ENCODE measurements around the gene SPATA6.

SPATA6 gene

DNA sequence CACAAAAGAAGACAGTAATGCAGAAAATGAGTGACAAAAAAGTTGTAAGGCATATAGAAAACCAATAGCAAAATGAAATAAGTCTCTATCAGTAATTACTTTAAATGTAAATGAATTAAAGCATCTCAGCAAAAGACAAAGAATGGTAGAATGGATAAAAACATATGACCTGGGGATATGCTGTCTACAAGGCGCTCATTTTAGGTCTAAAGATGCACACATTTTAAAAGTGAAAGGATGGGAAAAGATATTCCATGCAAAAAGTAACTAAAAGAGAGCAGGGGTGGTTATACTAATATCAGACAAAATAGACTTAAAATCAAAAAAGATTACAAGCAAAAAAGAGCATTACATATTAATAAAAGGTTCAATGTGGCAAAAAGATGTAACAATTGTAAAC, 41.2 kb downstream of the SPATA6 start:
- peaks cover 10% of the 10 kb centered on the region for H3K36me3 Mint-ChIP-seq
- no peak overlapping the region for H3K4me3 Mint-ChIP-seq
- no peaks in the 10 kb centered on the region for H3K4me1 Mint-ChIP-seq
- H3K27me3 Mint-ChIP-seq: no peaks in the 10 kb centered on the region
- no peak overlapping the region for H3K27ac Mint-ChIP-seq
- no peak for ATAC-seq
- H3K9me3 Mint-ChIP-seq: peaks cover 9% of the 10 kb centered on the region

DNA sequence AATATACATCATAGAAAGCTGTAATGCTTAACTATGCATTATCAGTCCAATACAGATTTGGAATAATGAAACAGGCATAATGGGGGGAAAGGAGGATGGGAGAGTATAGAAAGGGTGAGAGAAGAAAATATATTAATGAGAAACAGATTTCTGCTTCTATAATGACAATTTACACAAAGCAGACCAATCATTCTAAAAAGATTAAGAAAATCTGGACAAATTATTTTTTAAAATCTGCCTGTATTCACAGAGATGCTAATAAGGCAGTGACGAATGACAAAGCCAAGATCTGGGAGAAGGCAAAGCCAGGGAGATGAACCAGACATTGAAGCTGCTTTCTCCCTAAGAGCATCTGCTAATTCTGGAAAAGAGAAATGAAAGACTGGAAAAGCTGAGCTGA, 50.0 kb downstream of the SPATA6 start:
- H3K4me3 Mint-ChIP-seq: no peak overlapping the region
- no peak overlapping the region for H3K27ac Mint-ChIP-seq
- ATAC-seq: no peak
- no peaks in the 10 kb centered on the region for H3K27me3 Mint-ChIP-seq
- H3K4me1 Mint-ChIP-seq: no peaks in the 10 kb centered on the region
- no peaks in the 10 kb centered on the region for H3K9me3 Mint-ChIP-seq
- no peaks in the 10 kb centered on the region for H3K36me3 Mint-ChIP-seq

DNA sequence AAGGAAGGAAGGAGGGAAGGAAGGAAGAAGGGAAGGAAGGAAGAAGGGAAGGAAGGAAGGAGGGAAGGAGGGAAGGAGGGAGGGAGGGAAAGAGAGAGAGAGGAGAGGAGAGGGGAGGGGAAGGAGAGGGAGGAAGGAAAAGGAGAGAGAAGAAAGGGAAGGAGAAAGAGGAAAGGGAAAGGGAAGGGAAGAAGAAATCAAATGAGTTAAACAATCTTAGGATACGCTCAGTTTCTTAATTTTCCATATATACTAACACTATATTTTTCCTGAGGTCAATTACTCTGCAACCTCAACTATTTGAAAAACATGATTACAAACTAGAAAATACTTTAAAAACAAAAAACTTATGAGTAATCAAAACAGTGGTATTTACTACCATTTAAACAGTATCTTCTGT, 53.3 kb downstream of the SPATA6 start:
- Mint-ChIP-seq H3K4me1 (no peaks in the 10 kb centered on the region), H3K9me3 (no peaks in the 10 kb centered on the region), H3K27me3 (peaks cover 20% of the 10 kb centered on the region), H3K36me3 (no peaks in the 10 kb centered on the region), H3K27ac (no peak overlapping the region), H3K4me3 (no peak overlapping the region)
- ATAC-seq: no peak

GRCh38 chr1:48415050-48415449, 57.0 kb downstream of the SPATA6 start:
- Mint-ChIP-seq H3K4me3 (no peak overlapping the region), H3K27ac (no peak overlapping the region), H3K27me3 (peaks cover 20% of the 10 kb centered on the region), H3K4me1 (no peaks in the 10 kb centered on the region), H3K36me3 (peaks cover 11% of the 10 kb centered on the region), H3K9me3 (no peaks in the 10 kb centered on the region)
- ATAC-seq: no peak

GRCh38 chr1:48414264-48414663, 57.7 kb downstream of the SPATA6 start:
- Mint-ChIP-seq H3K36me3 (peaks cover 14% of the 10 kb centered on the region), H3K9me3 (no peaks in the 10 kb centered on the region), H3K4me1 (no peaks in the 10 kb centered on the region), H3K27me3 (peaks cover 20% of the 10 kb centered on the region), H3K4me3 (no peak overlapping the region), H3K27ac (no peak overlapping the region)
- no peak for ATAC-seq

- H3K27ac Mint-ChIP-seq: no peak overlapping the region
- no peaks in the 10 kb centered on the region for H3K27me3 Mint-ChIP-seq
- H3K9me3 Mint-ChIP-seq: no peaks in the 10 kb centered on the region
- ATAC-seq: no peak
- H3K36me3 Mint-ChIP-seq: peaks cover 11% of the 10 kb centered on the region
- H3K4me3 Mint-ChIP-seq: no peak overlapping the region
- H3K4me1 Mint-ChIP-seq: no peaks in the 10 kb centered on the region
These were observed 66.1 kb downstream of the SPATA6 start for GRCh38 chr1:48405940-48406339.

DNA sequence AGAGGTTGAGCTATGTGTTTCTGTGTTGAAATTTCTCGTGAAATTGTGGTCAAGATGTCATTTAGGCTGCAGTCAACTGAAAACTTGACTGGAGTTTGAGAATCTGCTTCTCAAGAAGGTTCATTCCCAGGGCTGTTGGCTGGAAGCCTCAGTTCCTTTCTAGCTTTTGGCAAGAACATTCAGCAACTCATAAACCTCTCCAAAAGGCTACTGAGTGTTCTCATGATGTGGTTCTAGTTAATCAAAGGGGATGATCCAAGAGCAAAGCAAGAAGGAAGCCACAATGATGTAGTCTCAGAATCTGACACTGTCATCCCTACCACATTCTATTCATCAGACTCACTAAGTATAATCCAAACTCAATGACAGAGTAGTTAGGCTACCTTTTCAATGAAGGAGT, 66.6 kb downstream of the SPATA6 start:
- no peak overlapping the region for H3K4me3 Mint-ChIP-seq
- H3K27me3 Mint-ChIP-seq: no peaks in the 10 kb centered on the region
- no peak overlapping the region for H3K27ac Mint-ChIP-seq

DNA sequence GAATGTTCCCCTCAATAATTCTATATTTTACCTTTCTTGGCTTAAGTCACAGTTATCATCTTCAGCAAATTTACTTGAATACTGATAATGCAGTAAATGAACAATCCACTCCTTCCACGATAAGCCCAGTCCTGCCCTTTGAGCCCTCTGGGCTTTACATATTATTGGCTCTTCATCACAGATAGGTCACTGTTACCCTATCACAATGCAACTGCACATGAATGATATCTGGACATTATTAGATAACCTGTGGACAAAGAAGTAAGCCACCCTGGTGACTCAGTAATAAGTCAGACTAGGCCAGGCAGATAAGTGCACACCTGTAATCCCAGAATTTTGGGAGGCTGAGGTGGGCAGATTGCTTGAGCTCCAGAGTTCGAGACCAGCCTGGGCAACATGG, 69.4 kb downstream of the SPATA6 start:
- no peak overlapping the region for H3K4me3 Mint-ChIP-seq
- H3K27ac Mint-ChIP-seq: no peak overlapping the region
- ATAC-seq: no peak
- no peaks in the 10 kb centered on the region for H3K36me3 Mint-ChIP-seq
- no peaks in the 10 kb centered on the region for H3K4me1 Mint-ChIP-seq
- H3K27me3 Mint-ChIP-seq: no peaks in the 10 kb centered on the region
- no peaks in the 10 kb centered on the region for H3K9me3 Mint-ChIP-seq

More for the DNA sequence above, 66.6 kb downstream of the SPATA6 start:
- no peaks in the 10 kb centered on the region for H3K9me3 Mint-ChIP-seq
- peaks cover 6% of the 10 kb centered on the region for H3K36me3 Mint-ChIP-seq
- H3K4me1 Mint-ChIP-seq: no peaks in the 10 kb centered on the region
- ATAC-seq: no peak

GRCh38 chr1:48396208-48396607, 75.8 kb downstream of the SPATA6 start:
- no peak for ATAC-seq
- peaks cover 2% of the 10 kb centered on the region for H3K9me3 Mint-ChIP-seq
- no peak overlapping the region for H3K4me3 Mint-ChIP-seq

DNA sequence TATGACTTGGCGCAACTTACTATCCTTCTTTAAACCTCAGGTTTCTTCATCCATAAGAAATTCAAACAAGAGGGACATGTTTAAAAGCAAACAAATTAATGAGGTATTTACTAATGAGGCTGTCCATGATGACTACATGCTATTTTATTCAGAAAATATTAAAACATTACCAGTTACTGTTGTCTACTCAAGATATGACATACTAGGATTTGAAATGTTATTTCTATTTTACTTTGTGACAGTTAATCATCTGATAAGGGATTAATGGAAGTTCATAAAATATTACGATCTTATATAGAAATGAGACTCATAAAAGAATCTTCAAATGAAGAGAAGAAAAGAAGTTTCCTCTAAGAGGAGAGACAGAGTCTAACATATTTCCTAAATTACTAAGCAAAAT, 80.1 kb downstream of the SPATA6 start:
- no peak overlapping the region for H3K4me3 Mint-ChIP-seq
- H3K36me3 Mint-ChIP-seq: peaks cover 11% of the 10 kb centered on the region
- ATAC-seq: no peak
- H3K4me1 Mint-ChIP-seq: no peaks in the 10 kb centered on the region
- H3K27me3 Mint-ChIP-seq: no peaks in the 10 kb centered on the region
- no peak overlapping the region for H3K27ac Mint-ChIP-seq
- peaks cover 8% of the 10 kb centered on the region for H3K9me3 Mint-ChIP-seq

More at GRCh38 chr1:48396208-48396607, 75.8 kb downstream of the SPATA6 start:
- no peaks in the 10 kb centered on the region for H3K4me1 Mint-ChIP-seq
- H3K27me3 Mint-ChIP-seq: no peaks in the 10 kb centered on the region
- peaks cover 6% of the 10 kb centered on the region for H3K36me3 Mint-ChIP-seq
- H3K27ac Mint-ChIP-seq: no peak overlapping the region

DNA sequence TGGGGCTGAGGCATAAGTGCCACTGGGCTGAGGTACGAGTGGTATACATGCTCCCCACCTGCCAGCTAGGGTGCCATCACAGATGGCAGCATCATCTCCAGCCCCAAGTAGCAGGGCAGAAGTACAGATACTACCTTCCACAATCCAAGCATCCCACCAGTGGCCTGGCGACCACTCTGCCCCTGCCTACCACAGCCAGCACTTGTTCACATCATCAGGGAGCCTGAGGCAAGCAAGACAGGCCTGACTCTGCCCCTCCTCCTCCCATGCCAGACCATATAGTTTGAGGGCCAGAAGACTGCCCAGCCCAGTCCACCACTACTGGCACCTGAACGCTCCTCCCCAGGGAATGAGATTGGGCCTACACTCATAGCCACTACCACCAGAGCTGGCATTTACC, 84.6 kb downstream of the SPATA6 start:
- no peak overlapping the region for H3K27ac Mint-ChIP-seq
- no peak overlapping the region for H3K4me3 Mint-ChIP-seq

GRCh38 chr1:48374785-48375184, 97.2 kb downstream of the SPATA6 start:
- Mint-ChIP-seq H3K4me3 (no peak overlapping the region), H3K27ac (no peak overlapping the region), H3K36me3 (peaks cover 26% of the 10 kb centered on the region), H3K9me3 (peaks cover 32% of the 10 kb centered on the region), H3K27me3 (no peaks in the 10 kb centered on the region), H3K4me1 (no peaks in the 10 kb centered on the region)
- ATAC-seq: no peak

More for the DNA sequence above, 84.6 kb downstream of the SPATA6 start:
- H3K27me3 Mint-ChIP-seq: no peaks in the 10 kb centered on the region
- peaks cover 5% of the 10 kb centered on the region for H3K9me3 Mint-ChIP-seq
- ATAC-seq: no peak
- H3K4me1 Mint-ChIP-seq: no peaks in the 10 kb centered on the region
- peaks cover 5% of the 10 kb centered on the region for H3K36me3 Mint-ChIP-seq

GRCh38 chr1:48371598-48371997, 100.4 kb downstream of the SPATA6 start:
- no peak for ATAC-seq
- no peak overlapping the region for H3K4me3 Mint-ChIP-seq
- no peak overlapping the region for H3K27ac Mint-ChIP-seq
- H3K36me3 Mint-ChIP-seq: peaks cover 10% of the 10 kb centered on the region
- H3K4me1 Mint-ChIP-seq: no peaks in the 10 kb centered on the region
- H3K9me3 Mint-ChIP-seq: peaks cover 18% of the 10 kb centered on the region
- H3K27me3 Mint-ChIP-seq: no peaks in the 10 kb centered on the region

- no peaks in the 10 kb centered on the region for H3K27me3 Mint-ChIP-seq
- no peak overlapping the region for H3K27ac Mint-ChIP-seq
- H3K36me3 Mint-ChIP-seq: no peaks in the 10 kb centered on the region
- no peak for ATAC-seq
- H3K4me1 Mint-ChIP-seq: no peaks in the 10 kb centered on the region
- H3K4me3 Mint-ChIP-seq: no peak overlapping the region
- peaks cover 3% of the 10 kb centered on the region for H3K9me3 Mint-ChIP-seq
These were observed 109.1 kb downstream of the SPATA6 start for GRCh38 chr1:48362901-48363300.

DNA sequence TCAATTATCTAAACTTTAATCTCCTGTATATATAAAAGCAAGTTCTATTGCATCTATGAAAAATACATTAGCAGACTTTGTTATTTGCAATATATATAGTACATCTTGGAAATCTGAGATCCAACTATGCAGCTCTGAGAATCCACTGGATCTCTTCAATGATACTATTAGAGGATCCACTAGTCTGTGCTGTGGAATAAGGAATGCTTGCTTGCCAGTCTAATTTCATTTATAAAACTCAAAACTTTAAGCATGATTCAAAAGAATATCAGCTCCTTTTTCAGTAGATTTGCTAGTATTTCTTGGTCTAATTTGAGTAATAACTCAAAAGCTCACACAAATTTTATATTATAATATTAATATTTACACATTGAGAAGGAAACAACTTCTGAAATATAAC, 115.1 kb downstream of the SPATA6 start:
- H3K9me3 Mint-ChIP-seq: no peaks in the 10 kb centered on the region
- H3K27me3 Mint-ChIP-seq: no peaks in the 10 kb centered on the region
- H3K4me1 Mint-ChIP-seq: no peaks in the 10 kb centered on the region
- no peak for ATAC-seq
- no peak overlapping the region for H3K27ac Mint-ChIP-seq
- no peak overlapping the region for H3K4me3 Mint-ChIP-seq
- H3K36me3 Mint-ChIP-seq: no peaks in the 10 kb centered on the region

DNA sequence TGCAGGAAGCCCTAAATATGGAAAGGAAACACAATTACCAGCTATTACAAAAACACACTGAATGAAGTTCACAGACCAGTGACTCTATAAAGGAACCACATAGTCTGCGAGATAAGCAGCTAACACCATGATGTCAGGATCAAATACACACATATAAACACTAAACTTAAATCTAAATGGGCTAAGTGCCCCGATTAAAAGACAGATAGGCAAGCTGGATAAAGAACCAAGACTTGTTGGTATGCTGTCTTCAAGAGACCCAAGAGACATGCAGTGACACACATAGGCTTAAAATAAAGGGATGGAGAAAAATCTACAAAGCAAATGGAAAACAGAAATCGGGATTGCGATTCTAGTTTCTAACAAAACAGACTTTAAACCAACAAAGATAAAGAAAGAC, 127.6 kb downstream of the SPATA6 start:
- Mint-ChIP-seq H3K9me3 (peaks cover 19% of the 10 kb centered on the region), H3K36me3 (peaks cover 18% of the 10 kb centered on the region), H3K4me3 (no peak overlapping the region), H3K27ac (no peak overlapping the region), H3K27me3 (no peaks in the 10 kb centered on the region), H3K4me1 (no peaks in the 10 kb centered on the region)
- ATAC-seq: no peak

- Mint-ChIP-seq H3K27ac (no peak overlapping the region), H3K4me3 (no peak overlapping the region), H3K27me3 (no peaks in the 10 kb centered on the region), H3K9me3 (peaks cover 22% of the 10 kb centered on the region), H3K4me1 (no peaks in the 10 kb centered on the region), H3K36me3 (peaks cover 18% of the 10 kb centered on the region)
- no peak for ATAC-seq
These were observed 130.8 kb downstream of the SPATA6 start for GRCh38 chr1:48341221-48341620.

Measured in stimulated activated memory B cell treated with anti-CD40 and anti-IgM and Interleukin-4, amounts not matched to agents 10 μg/mL and 1 μg/mL and 100 μg/mL, for 72 hours (primary cell).